MCF 10A (cell line): Measurements from ENCODE around the gene ZNF574. TPM values are rescaled to one million over a fixed set of nuclear protein-coding genes. Genes with fewer than 3 reads are reported as not detected.
"Not testable (repeated sequence)": the region's sequence is repeated elsewhere in the genome, so short reads cannot be mapped to it uniquely, and the experiment has no call there.

Source experiments
- BruUV-seq: library from RNA; stranded (reverse); fragments of 400-500 nt; replicated peaks from 2 replicates; lab custom pipeline; 2021; lab: Mats Ljungman, UMichigan
- CTCF ChIA-PET: fragments of 300-600 bp; sonication (Branson Sonifier 250); formaldehyde crosslinking; extraction: SDS; loops from one replicate; lab custom pipeline; 2021; ENCODE audit warnings: antibody characterized with exemption, inconsistent platforms; lab: Yijun Ruan, JAX
- POLR2A ChIA-PET: fragments of 300-600, 350-650 bp; sonication (Branson Sonifier 250); formaldehyde crosslinking; extraction: SDS; loops from one replicate; lab custom pipeline; 2020; ENCODE audit warnings: antibody characterized with exemption, inconsistent platforms; lab: Yijun Ruan, JAX
- DNase-seq: peaks from one replicate; pipeline ENCODE4 v3.0.0-alpha.2; 2018; ENCODE audit not compliant: unreplicated experiment
- H3K27ac Mint-ChIP-seq: one replicate; pipeline ENCODE4 v1.8.0; 2022; ENCODE audit warnings: mild to moderate bottlenecking, low read depth, mixed read lengths; ENCODE audit not compliant: unreplicated experiment
- H3K27me3 Mint-ChIP-seq: one replicate; pipeline ENCODE4 v1.8.0; 2022; ENCODE audit warnings: mixed read lengths; ENCODE audit not compliant: insufficient read depth, unreplicated experiment
- H3K36me3 Mint-ChIP-seq: one replicate; pipeline ENCODE4 v1.8.0; 2022; ENCODE audit warnings: mild to moderate bottlenecking, moderate library complexity, mixed read lengths; ENCODE audit not compliant: insufficient read depth, unreplicated experiment
- H3K4me1 Mint-ChIP-seq: one replicate; pipeline ENCODE4 v1.8.0; 2022; ENCODE audit warnings: mixed read lengths; ENCODE audit not compliant: insufficient read depth, unreplicated experiment
- H3K4me3 Mint-ChIP-seq: one replicate; pipeline ENCODE4 v1.8.0; 2022; ENCODE audit warnings: mild to moderate bottlenecking, moderate library complexity, mixed read lengths; ENCODE audit not compliant: unreplicated experiment
- H3K9me3 Mint-ChIP-seq: one replicate; pipeline ENCODE4 v1.8.0; 2022; ENCODE audit warnings: mixed read lengths; ENCODE audit not compliant: unreplicated experiment
- intact Hi-C: fragments of 100-400 bp; cut with micrococcal nuclease; formaldehyde crosslinking; loops from 2 replicates; pipeline ENCODE4 v1.14.1; 2022
- total RNA-seq: library from RNA; stranded (reverse); gene quantifications from 2 replicates; pipeline ENCODE4 v1.2.3, GENCODE V29; 2022
- TF ChIP-seq, protein P1 (sequence below): fragments of 200-600 bp; IDR thresholded peaks from one replicate; pipeline ENCODE4 v1.8.0; 2022; ENCODE audit warnings: antibody characterized with exemption, mild to moderate bottlenecking; ENCODE audit not compliant: unreplicated experiment

ZNF574 gene
- total RNA-seq, 1 experiment from 2014 or later, result 12.2 TPM

DNA sequence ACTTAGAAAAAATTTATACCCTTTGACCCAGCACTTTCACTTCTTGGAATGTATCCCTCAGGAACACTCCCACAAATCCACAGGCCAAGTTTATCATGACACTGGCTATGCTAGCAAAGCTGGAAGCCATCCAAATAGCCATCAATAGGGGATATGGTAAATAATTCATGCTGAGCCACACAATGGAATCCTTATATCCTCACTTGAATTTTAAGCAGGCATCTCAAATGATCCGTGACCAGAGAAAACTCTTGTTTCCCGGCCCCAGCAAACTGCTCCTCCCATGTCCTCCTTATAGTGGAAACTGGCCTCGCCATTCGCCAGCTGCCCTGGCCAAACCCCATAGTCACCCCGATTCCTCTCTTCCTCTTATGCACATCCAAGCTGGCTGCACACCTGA, 43.5 kb upstream of the ZNF574 start:
- Mint-ChIP-seq H3K27ac (no peak overlapping the region), H3K4me3 (no peak overlapping the region), H3K4me1 (no peaks in the 10 kb centered on the region), H3K36me3 (no peaks in the 10 kb centered on the region), H3K9me3 (no peaks in the 10 kb centered on the region), H3K27me3 (no peaks in the 10 kb centered on the region)
- no TSS peak for BruUV-seq
- ChIA-PET POLR2A (no interaction called here), CTCF (interaction anchor here (0.6 kb wide), 1 partner anchor 283 kb away, joined by 5 read pairs; no protein-coding TSS in a partner anchor)
- TF ChIP-seq, protein P1, sequence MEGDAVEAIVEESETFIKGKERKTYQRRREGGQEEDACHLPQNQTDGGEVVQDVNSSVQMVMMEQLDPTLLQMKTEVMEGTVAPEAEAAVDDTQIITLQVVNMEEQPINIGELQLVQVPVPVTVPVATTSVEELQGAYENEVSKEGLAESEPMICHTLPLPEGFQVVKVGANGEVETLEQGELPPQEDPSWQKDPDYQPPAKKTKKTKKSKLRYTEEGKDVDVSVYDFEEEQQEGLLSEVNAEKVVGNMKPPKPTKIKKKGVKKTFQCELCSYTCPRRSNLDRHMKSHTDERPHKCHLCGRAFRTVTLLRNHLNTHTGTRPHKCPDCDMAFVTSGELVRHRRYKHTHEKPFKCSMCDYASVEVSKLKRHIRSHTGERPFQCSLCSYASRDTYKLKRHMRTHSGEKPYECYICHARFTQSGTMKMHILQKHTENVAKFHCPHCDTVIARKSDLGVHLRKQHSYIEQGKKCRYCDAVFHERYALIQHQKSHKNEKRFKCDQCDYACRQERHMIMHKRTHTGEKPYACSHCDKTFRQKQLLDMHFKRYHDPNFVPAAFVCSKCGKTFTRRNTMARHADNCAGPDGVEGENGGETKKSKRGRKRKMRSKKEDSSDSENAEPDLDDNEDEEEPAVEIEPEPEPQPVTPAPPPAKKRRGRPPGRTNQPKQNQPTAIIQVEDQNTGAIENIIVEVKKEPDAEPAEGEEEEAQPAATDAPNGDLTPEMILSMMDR, result no peak
- intact Hi-C loops, result loop anchor here (5.0 kb wide), 1 partner anchor 35 kb away; no protein-coding TSS in a partner anchor
- DNase-seq, result no peak

GRCh38 chr19:42033413-42033812, 42.6 kb upstream of the ZNF574 start:
- DNase-seq, result no peak
- Mint-ChIP-seq H3K27me3 (no peaks in the 10 kb centered on the region), H3K27ac (no peak overlapping the region), H3K9me3 (no peaks in the 10 kb centered on the region), H3K4me1 (no peaks in the 10 kb centered on the region), H3K4me3 (no peak overlapping the region), H3K36me3 (no peaks in the 10 kb centered on the region)
- intact Hi-C loops, result loop anchor here (5.0 kb wide), 1 partner anchor 36 kb away; no protein-coding TSS in a partner anchor
- TF ChIP-seq, protein P1, result no peak
- CTCF ChIA-PET, result interaction anchor here (0.7 to 1.9 kb wide), 5 partner anchors 12 to 143 kb away, joined by 3 to 10 read pairs (median 3); no protein-coding TSS in a partner anchor
- BruUV-seq, result no TSS peak
- POLR2A ChIA-PET, result no interaction called here

DNA sequence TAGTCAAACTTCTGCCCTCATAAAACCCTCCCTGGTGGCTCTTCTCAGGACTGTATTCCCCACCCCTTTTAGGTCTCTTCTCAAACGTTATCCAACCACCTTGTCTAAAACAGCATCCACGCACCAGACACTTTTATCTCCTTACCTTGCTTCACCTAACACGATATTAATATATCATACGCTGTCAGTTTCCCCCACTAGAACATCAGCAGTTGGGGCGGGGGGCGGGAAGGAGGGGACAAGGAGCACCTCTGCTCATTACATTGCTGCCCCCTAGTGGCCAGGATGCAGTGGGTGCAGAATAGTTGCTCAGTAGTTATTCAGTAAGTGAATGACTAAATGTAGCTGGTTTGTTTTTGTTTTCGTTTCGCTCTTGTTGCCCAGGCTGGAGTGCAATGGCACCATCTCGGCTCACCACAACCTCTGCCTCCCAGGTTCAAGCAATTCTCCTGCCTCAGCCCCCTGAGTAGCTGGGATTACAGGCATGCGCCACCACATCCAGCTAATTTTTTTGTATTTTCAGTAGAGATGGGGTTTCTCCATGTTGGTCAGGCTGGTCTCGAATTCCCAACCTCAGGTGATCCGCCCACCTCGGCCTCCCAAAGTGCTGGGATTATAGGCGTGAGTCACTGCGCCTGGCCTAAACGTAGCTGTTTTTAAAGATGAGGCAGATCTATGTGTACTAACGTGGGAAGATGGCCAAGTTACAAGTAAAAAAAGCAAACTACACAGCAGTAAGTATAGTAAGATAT, 41.1 kb upstream of the ZNF574 start:
- intact Hi-C loops, result loop anchor here (2.0 to 5.0 kb wide), 2 partner anchors 38 to 76 kb away; partner anchors contain the start of gene RABAC1
- not testable (repeated sequence) for BruUV-seq, H3K27me3 Mint-ChIP-seq, H3K36me3 Mint-ChIP-seq, H3K4me1 Mint-ChIP-seq, H3K9me3 Mint-ChIP-seq
- TF ChIP-seq, protein P1, result peak; percentile 92
- Mint-ChIP-seq H3K4me3 (peak overlapping the region; percentile 70), H3K27ac (peak overlapping the region; percentile 92)
- POLR2A ChIA-PET, result interaction anchor here (0.5 to 1.7 kb wide), 8 partner anchors 11 to 182 kb away, joined by 3 to 13 read pairs (median 3); partner anchors contain the start of genes RABAC1 and ZNF574
- DNase-seq, result peak; percentile 79
- CTCF ChIA-PET, result interaction anchor here (0.5 to 1.9 kb wide), 34 partner anchors 9 to 1051 kb away, joined by 3 to 10 read pairs (median 4); no protein-coding TSS in a partner anchor

DNA sequence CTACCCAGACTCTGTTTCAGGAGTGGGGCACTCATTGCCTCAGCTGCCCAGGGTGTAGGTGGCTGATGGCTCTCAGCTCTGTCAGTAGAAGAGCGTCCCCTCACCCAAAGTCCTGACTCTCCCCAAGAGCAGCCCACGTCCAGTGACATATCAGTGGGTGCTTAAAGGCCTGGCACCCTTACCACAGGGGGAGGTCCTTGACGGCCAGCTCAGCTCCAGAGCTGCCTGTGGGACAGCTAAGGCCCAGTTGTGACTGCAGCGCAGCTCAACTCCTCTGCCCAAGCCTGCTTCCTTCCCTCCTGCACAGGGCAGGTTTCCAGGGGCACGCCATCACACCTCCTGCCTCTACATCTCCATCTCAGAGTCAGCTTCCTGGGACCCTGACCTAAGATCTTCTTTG, 38.3 kb upstream of the ZNF574 start:
- H3K4me3 Mint-ChIP-seq, result no peak overlapping the region
- CTCF ChIA-PET, result interaction anchor here (0.5 kb wide), 1 partner anchor 143 kb away, joined by 3 read pairs; no protein-coding TSS in a partner anchor
- H3K9me3 Mint-ChIP-seq, result no peaks in the 10 kb centered on the region
- H3K36me3 Mint-ChIP-seq, result peaks cover 6% of the 10 kb centered on the region
- DNase-seq, result no peak
- no peaks in the 10 kb centered on the region for H3K27me3 Mint-ChIP-seq
- no peak overlapping the region for H3K27ac Mint-ChIP-seq
- TF ChIP-seq, protein P1, result no peak
- POLR2A ChIA-PET, result interaction anchor here (0.6 to 0.7 kb wide), 2 partner anchors 12 to 237 kb away, joined by 3 read pairs; no protein-coding TSS in a partner anchor
- H3K4me1 Mint-ChIP-seq, result no peaks in the 10 kb centered on the region
- intact Hi-C loops, result no loop called here
- no TSS peak for BruUV-seq
